Hepatocyte (in vitro differentiated cells): ENCODE data around the gene BBS4.

ENCODE experiments used
- CTCF ChIP-seq: fragments of 200-600 bp; sonication (generic); IDR thresholded peaks from 2 replicates; pipeline ENCODE4 v1.5.1; 2016; ENCODE audit warnings: antibody characterized with exemption, mild to moderate bottlenecking; ENCODE audit not compliant: poor library complexity
- EZH2 ChIP-seq: fragments of 200-600 bp; sonication (generic); IDR thresholded peaks from 2 replicates; pipeline ENCODE4 v1.6.1; 2016; ENCODE audit warnings: antibody characterized with exemption, mild to moderate bottlenecking, borderline replicate concordance

- no peak for TF ChIP-seq CTCF
- TF ChIP-seq EZH2: no peak
Observed at GRCh38 chr15:72751751-72752455, 65.9 kb downstream of the BBS4 start.
